ENCODE results near the gene C13orf42.
"Not testable (repeated sequence)": the region's sequence is repeated elsewhere in the genome, so short reads cannot be mapped to it uniquely, and the experiment has no call there.

Gene C13orf42

DNA sequence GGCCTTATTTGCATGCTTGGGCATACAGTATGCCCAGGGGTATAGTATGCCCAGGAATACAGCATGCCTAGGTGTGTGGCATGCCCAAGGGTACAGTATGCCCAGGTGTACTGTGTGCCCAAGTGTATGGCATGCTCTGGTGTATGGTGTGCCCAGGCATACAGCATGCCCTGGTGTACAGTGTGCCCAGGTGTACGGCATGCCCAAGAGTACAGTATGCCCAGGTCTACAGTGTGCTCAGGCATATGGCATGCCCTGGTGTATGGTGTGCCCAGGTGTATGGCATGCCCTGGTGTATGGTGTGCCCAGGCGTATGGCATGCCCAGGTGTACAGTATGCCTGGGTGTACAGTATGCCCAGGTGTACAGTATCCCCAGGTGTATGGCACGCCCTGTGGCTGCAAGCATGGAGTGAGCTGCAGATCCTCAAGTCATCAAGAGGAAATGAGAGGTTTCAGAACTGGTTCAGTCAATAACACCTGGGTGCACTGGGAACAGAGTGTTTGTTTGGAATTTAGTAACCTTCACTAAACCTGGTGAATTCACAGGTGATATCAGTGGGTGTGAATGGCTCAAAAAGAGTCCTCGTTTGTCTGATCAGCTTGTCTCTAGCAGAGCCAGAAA lies 7.8 kb upstream of the C13orf42 start:
- DNase-seq = no peak

DNA sequence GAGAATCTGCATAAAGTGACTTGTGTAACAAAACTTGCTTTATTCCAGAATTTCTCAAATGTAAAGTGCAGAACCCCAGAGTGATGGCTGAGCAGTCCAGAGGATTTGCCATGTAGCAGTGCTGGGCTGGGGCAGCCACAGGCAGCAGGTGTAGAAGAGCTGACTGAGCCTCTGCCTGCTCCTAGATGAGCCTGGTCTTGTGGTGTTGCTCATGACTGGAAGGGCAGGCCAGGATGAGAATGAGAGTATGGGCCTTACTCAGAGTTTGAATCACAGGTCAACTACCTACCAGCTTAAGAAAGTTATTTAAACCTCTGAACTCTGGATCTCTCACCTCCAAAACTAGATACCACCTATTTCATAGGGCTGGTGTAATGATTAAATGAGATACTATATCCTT lies 2.9 kb upstream of the C13orf42 start:
- no peak for DNase-seq

DNA sequence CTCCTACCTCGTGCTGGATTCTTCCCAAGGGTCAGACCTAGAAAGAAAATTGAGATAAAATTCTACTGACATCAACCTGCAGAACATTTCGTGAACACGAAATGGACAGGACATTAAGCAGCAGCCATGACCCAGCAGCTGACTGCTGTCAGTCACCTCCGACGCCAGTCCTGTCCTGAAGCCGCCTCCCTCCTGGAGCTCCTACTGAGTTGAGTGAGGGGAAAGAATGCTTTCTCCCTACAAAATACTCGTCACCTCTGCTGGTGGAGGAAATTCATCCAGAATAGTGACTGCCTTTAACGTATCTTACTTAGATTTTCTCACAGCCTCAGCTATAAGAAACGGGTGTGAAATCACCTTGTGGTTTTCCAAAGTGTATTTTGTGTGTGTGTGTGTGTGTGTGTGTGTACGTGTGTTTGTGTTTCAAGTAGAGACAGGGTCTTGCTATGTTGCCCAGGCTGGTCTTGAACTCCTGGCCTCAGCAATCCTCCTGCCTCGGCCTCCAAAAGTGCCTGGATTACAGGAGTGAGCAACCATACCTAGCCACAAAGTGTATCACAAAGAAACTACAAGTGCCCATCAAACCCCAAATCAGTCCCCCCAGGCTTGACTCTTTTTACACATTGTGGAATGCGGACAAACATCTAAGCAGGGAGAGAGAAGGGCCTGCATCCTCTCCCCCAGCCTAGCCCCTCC lies 2.3 kb upstream of the C13orf42 start:
- DNase-seq = no peak

DNA sequence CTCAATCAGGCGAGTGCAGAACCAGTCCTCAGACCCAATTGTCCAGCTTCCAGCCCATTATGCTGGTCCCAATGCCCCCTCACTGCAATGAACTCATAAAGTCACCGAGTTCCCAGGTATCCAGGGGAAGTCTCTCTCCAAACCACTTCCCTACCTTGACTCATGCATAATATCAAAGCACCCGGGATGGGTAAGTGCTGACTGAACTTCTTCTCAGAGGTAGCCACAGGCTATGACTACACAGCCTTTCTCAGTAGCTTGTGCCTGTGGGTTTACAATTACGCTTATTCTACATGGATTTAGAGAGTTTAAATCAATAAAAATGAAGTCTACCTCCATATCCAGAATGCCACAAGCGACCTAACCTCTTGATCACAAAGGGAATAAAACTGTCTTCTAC lies 1.7 kb upstream of the C13orf42 start:
- no peak for DNase-seq

DNA sequence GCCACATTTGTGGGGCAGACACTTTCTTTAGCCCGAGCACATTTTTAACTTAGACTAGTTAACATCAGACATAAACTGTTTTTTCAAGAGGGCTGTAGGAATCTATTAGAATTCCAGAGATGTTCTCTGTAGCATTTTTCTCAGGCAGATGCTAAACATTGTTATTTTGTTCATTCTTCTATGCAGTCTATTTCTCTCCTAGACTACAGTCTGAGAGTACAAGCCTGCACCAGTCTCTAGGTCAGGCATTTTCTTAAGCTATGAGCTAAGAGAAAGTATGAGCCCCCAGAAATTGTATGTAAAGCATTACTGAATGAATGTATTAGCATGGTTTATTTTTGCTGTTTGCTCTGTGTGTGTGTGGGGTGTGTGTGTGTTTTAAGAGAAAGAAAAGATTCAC lies 923 bp upstream of the C13orf42 start:
- DNase-seq = no peak

DNA sequence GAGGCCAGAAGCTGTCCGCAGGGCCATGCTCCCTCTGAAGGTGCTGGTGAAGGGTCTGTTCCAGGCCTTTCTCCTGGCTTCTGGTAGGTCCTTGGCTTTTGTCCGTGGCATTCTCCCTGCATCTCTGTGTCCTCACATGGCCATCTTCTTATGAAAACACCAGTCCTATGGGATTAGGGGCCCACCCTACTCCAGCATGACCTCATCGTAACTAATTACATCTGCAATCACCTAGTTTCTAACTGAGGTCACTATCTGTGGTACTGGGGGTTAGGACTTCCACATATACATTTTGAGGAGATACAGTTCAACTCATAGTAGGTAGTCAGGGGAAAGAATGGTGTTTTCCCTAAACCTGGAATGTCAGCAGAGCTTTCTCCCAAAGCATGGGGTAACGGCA lies 3.1 kb downstream of the C13orf42 start:
- no peak for DNase-seq

DNA sequence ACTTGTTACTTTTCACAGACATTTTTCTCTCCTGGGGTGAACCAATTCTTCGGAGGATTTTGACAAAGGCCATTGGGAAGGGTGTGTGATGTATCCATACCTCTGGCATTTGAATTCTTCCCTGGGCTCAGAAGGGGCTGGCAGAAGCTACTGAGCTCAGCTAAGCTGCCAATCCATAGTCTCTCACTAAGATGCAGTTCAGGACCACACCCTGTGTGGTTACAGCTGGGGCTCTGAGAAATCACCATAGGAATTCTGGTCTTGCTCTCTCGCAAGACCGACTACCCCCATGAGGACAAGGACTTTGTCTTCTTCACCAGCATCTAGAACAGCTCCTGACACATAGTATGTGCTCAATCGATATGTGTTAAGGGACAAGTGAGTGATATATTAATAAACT lies 6.0 kb downstream of the C13orf42 start:
- no peak for DNase-seq

DNA sequence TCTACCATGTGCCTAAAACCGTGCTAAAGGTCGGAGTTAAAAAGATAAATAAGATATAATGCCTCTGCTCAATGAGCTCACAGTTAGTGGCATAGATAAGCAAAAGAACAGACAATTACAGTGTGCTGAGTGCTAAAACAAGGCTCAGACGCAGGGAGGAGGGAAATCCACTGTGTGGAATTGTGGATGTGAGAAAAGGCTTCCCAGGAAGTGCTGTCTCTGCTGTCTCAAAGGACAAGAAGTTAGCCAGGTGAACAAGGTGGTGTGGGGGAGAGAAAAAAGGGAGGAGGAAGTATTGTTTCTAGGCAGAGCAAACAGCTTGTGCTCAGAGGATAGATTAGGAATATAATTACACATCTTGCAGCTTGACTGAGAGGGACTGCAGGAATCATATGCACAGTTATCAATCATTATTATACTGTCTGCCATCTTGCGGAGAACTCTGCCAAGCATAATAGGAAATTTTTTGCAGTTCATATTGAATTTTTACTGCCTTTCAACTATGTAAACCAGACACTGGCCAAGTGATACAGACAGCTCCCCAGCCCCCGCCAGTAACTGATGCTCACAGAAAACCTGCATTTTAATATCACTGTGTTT lies 9.3 kb downstream of the C13orf42 start:
- DNase-seq = peak; percentile 22

DNA sequence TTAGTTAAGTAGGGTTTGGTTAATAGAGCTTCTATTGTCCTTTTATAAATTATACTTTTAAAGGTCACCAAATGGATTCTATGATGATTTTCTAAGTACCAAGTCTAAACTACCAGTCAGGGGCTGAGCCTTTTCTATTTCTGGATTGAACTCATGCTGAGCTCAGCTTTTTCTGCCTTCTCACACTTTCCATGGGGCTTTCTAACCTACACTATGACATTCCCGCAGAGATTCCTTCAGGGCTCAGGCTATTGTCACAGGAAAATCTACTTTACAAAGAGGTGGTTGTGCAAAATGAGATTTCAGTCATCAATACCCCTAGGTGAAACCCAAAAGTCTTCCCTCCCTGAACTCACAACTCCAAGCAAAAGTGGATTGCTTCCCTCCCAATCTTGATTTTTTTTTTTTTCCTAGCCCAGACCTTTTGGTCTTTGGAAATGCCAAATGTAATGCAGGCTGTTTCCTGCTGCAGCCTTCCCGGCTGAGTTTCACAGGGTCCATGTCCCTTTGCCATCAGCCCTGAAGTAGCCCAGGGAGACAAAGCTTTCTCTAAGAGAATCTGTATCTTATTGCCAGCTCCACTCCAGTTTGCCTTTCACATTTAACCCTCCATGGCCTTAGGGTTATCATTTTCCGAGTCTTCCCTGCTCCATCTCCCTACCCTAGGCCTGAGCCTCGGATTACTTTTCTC lies 13.6 kb downstream of the C13orf42 start:
- DNase-seq = no peak

DNA sequence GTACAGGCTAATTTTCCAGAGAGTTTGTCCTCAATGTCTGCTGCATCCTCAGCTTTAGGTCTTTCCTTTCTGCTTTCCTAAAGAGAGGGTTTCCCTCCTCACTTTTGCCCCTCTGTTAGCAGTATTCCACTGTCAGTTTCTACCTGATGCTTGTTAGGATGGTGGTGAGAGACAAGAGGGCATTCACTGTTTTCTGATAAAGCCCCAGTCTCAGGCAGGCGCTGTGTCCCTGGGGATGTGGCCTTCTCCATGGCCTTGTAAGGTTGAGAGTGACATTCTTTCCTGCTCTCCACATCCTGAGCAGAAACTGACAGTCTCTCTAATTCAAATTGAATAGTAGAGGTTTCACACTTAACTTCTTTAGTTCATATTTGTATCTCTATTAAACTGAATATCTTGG lies 14.9 kb downstream of the C13orf42 start:
- no peak for DNase-seq

DNA sequence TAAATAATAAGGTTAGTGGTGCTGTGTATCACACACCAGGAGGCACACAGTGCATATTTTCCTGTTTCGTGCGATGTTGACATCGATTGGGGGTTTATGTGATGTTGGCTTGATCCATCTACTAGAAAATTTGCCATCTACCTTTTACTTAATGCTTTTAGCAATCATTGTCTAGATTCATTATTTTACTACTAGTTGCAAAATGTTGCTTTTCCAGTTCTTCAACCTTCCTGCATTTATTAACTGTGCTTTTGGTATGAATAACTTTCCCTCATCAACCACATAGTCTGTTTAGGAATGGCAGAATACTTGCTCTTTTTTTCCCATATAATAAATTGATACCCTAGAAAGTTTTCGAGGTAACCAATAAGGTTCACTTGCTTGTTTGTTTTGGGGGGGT lies 17.5 kb downstream of the C13orf42 start:
- DNase-seq = no peak

DNA sequence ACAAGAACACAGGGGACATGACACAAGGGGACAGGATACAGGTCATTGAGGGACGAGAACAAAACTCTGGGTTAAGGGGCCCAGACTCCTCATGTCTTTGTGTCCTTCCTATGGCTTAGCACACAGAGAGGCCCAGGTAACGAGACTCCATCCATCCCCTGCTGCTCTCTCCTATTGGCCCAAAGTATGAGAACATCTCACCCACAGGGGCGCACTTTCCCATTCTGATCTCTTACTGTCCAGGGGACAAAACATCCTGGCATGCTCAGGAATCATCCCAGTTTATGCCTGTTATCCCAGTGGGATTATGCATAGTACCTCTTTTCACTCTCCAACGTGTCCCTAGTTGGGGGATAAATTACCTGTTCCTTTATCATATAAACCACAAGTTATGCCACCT lies 19.2 kb downstream of the C13orf42 start:
- DNase-seq = no peak

DNA sequence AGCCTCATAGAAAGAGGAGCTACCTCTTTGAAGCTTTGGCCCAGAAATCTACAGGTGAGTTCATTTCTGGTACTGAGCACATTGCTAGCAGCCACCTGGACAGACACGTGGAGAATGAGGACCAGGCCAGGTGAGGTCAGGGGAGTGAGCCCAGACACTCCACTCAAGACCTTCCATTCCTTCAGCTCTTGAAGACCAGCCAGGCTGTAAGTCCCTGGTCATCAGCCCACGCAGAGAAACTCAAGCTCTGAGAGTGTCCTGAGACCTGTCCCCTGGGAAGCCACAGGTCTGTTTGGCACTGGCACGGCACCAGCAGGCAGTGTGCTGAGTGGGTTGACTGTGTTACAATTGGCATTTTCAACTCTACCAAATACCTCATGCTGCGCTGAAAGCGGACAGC lies 27.4 kb downstream of the C13orf42 start:
- DNase-seq = no peak

DNA sequence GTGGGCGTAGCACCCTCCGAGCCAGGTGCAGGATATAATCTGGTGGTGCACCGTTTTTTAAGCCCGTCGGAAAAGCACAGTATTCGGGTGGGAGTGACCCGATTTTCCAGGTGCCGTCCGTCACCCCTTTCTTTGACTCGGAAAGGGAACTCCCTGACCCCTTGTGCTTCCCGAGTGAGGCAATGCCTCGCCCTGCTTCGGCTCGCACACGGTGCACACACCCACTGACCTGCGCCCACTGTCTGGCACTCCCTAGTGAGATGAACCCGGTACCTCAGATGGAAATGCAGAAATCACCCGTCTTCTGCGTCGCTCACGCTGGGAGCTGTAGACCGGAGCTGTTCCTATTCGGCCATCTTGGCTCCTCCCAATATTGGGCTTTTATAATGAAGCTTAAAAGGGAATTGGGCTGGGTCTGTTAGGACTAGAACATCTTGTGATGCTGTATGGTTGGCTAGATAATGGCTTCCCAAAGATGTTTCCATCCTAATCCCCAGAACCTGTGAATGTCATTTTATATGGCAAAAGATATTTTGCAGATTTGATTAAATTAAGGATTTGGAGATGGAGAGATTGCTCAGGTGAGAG lies 30.5 kb downstream of the C13orf42 start:
- DNase-seq = not testable (repeated sequence)

DNA sequence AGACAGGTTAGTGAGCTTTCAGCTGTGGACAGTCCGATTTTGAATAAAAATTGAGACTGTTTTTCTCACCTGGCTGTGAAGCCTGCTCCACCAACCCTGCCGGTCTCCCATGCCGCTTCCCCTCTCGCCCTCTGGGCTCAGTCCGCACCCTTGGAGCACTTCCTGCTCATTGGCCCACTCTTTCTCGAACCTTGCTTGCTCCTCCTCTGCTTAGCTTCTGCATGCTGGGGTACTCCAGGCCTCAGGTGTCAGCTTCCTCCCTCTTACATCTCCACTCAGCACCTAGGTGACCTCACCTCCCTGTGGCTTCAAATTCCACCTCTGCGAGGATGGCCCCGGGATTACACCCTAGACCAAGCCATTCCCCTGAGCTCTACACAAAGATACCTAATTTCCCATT lies 39.6 kb downstream of the C13orf42 start:
- DNase-seq = no peak

DNA sequence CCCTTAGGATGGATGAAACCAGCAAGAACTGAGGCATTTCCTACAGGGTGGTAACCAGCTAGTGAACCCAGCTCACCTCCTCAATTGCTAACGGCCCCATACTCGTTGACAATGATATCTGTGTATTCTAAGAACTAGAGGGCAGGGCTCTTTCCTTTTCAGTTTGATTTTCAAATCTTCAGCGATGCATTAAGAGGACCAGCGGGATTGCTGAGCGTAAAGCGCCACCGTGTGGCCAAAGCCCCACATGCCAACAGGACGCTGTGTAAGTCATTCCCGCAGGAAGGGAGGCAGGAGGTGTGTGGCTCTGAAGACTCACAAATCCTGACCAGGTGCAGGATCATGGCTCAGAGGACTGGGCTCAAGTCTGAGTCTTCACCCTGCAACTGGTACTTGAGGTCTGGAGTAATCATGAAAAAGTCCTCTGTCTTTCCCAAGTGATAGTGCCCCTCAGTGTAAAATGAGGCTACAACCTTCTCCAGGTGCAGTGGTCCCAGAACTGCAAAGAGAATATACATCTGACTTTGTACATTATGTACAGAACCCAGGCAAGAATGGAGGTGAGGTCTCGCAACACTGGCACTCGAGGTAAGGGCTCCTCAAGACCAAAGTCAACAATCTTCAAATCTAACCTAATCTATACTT lies 40.9 kb downstream of the C13orf42 start:
- peak; percentile 78 for DNase-seq

DNA sequence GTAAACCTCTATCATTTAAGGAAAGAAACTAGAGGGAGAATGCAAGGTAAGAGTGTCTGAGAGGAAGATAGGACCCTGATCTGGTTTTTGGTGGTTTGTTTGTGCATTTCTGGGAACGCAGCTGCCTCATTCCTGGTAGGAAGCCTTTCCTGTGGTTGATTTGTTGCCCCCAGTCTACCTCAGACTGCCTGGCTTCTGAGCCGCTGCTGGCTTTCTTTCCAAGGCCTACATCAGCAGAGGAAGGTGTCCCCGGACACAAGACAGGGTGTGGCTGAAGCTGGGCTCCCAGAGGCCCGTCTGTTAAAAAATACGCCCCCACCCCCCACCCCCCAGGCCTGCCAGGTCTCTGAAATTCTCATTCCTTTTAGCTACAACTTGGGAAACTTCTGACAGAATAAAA lies 42.6 kb downstream of the C13orf42 start:
- DNase-seq = no peak

DNA sequence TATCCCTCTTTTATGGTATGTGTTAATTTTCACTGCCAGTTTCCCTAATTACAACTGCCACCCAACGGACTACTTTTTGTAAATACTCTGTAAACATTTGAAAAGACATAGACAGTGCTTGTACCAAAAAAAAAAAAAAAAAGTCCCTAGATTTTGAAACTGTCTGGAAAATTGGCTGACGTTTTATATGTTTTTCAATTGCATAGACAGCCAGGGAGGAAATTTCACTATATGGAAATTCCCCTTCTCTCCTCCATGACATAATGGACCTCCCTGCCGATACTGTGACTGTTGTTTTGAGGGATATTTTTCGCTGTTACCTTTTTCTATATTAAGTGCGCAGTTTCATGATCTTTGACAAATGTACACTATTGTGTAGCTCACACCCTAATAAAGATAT lies 43.4 kb downstream of the C13orf42 start:
- DNase-seq = no peak

DNA sequence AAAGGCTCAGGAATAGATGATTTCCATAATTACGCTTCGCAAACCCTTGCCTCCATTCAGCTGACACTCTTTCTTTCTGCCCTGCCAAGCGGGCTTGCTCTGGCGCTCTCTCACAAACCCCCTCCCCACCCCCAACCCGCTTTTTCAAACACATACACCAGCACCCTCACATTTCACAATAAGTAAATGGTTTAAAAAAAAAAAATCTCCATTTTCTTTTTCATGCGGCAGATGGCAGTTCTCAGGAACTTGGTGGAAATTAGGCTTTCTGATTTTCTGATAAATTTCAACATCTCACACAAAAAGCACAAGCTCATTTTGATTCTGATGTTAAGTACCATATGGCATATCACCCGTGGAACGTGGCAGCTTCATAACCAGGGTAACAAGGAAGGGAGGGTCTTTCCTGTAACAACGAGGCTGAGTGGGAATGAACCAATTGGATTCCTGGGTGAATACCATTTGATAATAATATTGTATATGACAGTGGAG lies 43.8 kb downstream of the C13orf42 start:
- DNase-seq = peak; percentile 18

DNA sequence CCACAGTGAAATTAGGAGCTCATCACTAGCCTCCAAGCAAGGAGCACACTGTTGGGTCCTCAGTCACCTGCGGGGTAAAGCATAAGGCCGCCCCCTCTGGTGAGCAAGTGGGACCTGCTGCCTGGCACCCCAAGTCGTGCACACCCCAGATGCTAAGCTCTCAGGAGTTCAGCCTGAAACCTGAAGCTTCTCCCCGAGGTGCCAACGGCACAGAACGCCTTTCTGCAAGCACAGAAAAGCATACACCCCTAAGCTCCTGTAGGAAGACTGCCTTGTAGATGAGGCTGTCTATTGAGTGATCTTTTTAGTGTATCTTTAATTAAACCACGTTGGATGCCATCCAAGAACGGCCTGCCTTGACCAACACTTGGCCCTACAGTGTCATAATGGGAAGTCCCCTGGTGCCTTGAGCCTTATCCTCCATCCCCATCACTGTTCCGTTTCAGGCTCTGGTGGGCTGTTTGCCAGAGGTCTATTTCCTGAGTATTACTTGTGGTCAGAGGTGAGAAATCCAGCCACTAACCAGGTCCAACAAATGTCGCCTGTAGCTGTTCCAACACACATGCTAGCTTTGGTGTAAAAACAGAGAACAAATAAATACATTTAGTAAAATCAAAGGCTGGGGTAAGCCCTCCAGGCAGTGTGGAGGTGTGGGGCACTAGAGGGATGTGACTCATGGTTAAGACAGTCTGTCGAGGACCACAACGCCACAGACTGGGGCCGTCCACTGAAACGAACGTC lies 44.8 kb downstream of the C13orf42 start:
- DNase-seq = peak; percentile 24

DNA sequence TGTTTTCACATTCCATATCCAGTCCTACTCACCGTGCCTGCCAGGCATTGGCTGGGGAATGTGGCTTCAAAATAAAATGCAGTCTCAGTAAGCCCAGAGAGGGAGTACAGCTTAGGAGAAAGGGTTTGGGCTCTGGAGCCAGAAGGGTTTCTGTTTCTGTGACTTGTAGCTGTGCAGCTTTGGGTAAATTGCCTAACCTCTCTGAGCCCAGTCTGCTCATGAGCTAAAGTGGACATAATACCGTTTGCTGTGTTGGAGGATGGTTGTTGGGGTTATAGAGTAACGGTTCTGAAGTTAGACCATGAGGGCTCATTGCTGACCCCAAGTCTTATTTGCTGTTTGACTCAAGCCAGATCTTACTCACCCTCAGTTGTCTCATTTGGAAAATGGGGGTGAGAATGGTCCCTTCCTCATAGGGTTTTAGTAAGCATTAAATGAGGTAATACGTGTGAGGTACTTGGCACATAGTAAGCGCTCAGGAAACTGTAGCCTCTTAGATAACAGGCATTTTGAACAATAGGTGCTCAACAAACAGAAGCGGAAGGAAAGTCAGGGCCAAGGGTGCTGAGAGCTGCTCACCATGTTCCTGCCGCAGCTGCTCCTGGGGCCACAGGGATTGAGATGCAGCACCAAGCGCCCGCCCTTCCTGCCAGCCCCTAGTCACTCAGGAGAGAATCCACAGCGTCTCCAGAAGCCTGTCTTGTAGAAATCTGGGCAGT lies 45.5 kb downstream of the C13orf42 start:
- no peak for DNase-seq

DNA sequence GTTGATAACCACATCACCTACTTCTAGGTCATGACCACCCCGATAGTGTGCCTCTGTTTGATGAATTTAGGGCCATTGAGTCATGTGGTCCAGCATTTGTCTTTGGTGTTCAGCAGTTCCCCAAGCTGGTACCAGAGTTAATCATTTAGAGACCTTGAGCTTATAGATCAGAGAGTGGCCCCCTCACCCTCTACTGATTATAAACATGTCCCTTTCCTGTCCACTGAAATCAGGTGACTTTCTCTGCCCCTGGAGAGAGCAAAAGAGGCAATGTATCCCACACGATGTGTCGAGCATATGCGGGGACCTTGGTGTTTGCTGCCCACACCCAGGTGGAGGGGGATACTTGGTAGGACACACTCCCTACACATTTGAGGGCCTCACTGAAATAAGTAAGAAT lies 46.3 kb downstream of the C13orf42 start:
- no peak for DNase-seq
